Stimulated activated naive CD8-positive, alpha-beta T cell treated with anti-CD3 and anti-CD28 coated beads, Interleukin-15, amount 100 ng/mL, for 72 hours (primary cell): ENCODE data around the gene PILRB.

Experiments
- ATAC-seq: fragments of 150-1000 bp; cut with Tn5 transposase; 2 replicates; pipeline ENCODE4 v1.10.0; 2021; ENCODE audit warnings: mild to moderate bottlenecking, moderate library complexity
- DNase-seq, 2 donors: peaks; one replicate each; pipeline ENCODE4 v3.0.0; 2021 to 2022
- H3K27ac Mint-ChIP-seq, 2 donors: one replicate each; pipeline ENCODE4 v1.8.0; 2022; ENCODE audit warnings: mild to moderate bottlenecking in 2 of 2, mixed read lengths in 2 of 2, moderate library complexity in 2 of 2
- H3K27me3 Mint-ChIP-seq: one replicate; pipeline ENCODE4 v1.8.0; 2022; ENCODE audit warnings: mixed read lengths
- H3K4me1 Mint-ChIP-seq: one replicate; pipeline ENCODE4 v1.8.0; 2022; ENCODE audit warnings: mild to moderate bottlenecking, mixed read lengths
- H3K4me3 Mint-ChIP-seq, 2 donors: one replicate each; pipeline ENCODE4 v1.8.0; 2022; ENCODE audit warnings: mild to moderate bottlenecking in 2 of 2, mixed read lengths in 2 of 2, moderate library complexity in 1 of 2
- H3K9me3 Mint-ChIP-seq, 2 donors: one replicate each; pipeline ENCODE4 v1.8.0; 2022; ENCODE audit warnings: mixed read lengths in 2 of 2

Gene PILRB

GRCh38 chr7:100401811-100402210 is 43.9 kb downstream of the PILRB start:
- peaks cover 21% of the 10 kb centered on the region for H3K4me1 Mint-ChIP-seq
- peaks cover 13% of the 10 kb centered on the region for H3K27me3 Mint-ChIP-seq
- DNase-seq: no peak
- ATAC-seq: no peak
- H3K9me3 Mint-ChIP-seq: no peaks in the 10 kb centered on the region
- no peak overlapping the region for H3K27ac Mint-ChIP-seq
- H3K4me3 Mint-ChIP-seq: no peak overlapping the region

GRCh38 chr7:100402241-100402640 is 44.3 kb downstream of the PILRB start:
- DNase-seq (no peak), ATAC-seq (no peak)
- H3K9me3 Mint-ChIP-seq: no peaks in the 10 kb centered on the region
- peaks cover 13% of the 10 kb centered on the region for H3K27me3 Mint-ChIP-seq
- no peak overlapping the region for H3K4me3 Mint-ChIP-seq
- H3K27ac Mint-ChIP-seq: no peak overlapping the region
- H3K4me1 Mint-ChIP-seq: peaks cover 16% of the 10 kb centered on the region

- no peak overlapping the region for H3K4me3 Mint-ChIP-seq
- DNase-seq: no peak
- no peak overlapping the region for H3K27ac Mint-ChIP-seq
- no peaks in the 10 kb centered on the region for H3K27me3 Mint-ChIP-seq
- ATAC-seq: no peak
- no peaks in the 10 kb centered on the region for H3K4me1 Mint-ChIP-seq
- H3K9me3 Mint-ChIP-seq: no peaks in the 10 kb centered on the region
Measured at GRCh38 chr7:100406767-100407166, 48.9 kb downstream of the PILRB start.

- no peaks in the 10 kb centered on the region for H3K27me3 Mint-ChIP-seq
- DNase-seq (peak; percentile 32 to 44), ATAC-seq (peak; percentile 92)
- H3K27ac Mint-ChIP-seq: no peak overlapping the region
- no peaks in the 10 kb centered on the region for H3K4me1 Mint-ChIP-seq
- no peak overlapping the region for H3K4me3 Mint-ChIP-seq
- H3K9me3 Mint-ChIP-seq: no peaks in the 10 kb centered on the region
Measured at GRCh38 chr7:100407285-100408180, 49.6 kb downstream of the PILRB start.

GRCh38 chr7:100411101-100411500 is 53.2 kb downstream of the PILRB start:
- H3K27me3 Mint-ChIP-seq: no peaks in the 10 kb centered on the region
- no peak for ATAC-seq
- no peak overlapping the region for H3K4me3 Mint-ChIP-seq
- no peak for DNase-seq
- no peak overlapping the region for H3K27ac Mint-ChIP-seq
- H3K4me1 Mint-ChIP-seq: peaks cover 7% of the 10 kb centered on the region
- no peaks in the 10 kb centered on the region for H3K9me3 Mint-ChIP-seq

- ATAC-seq (no peak), DNase-seq (no peak)
- Mint-ChIP-seq H3K9me3 (no peaks in the 10 kb centered on the region), H3K27ac (no peak overlapping the region), H3K4me3 (no peak overlapping the region), H3K27me3 (no peaks in the 10 kb centered on the region), H3K4me1 (peaks cover 7% of the 10 kb centered on the region)
Measured at GRCh38 chr7:100413346-100413745, 55.4 kb downstream of the PILRB start.

- no peaks in the 10 kb centered on the region for H3K27me3 Mint-ChIP-seq
- peaks cover 7% of the 10 kb centered on the region for H3K4me1 Mint-ChIP-seq
- no peak for ATAC-seq
- no peak overlapping the region for H3K27ac Mint-ChIP-seq
- no peak for DNase-seq
- H3K4me3 Mint-ChIP-seq: no peak overlapping the region
- H3K9me3 Mint-ChIP-seq: no peaks in the 10 kb centered on the region
Measured at GRCh38 chr7:100413889-100414288, 56.0 kb downstream of the PILRB start.

- no peaks in the 10 kb centered on the region for H3K9me3 Mint-ChIP-seq
- no peaks in the 10 kb centered on the region for H3K27me3 Mint-ChIP-seq
- H3K4me3 Mint-ChIP-seq: no peak overlapping the region
- ATAC-seq (no peak), DNase-seq (no peak)
- H3K4me1 Mint-ChIP-seq: peaks cover 12% of the 10 kb centered on the region
- no peak overlapping the region for H3K27ac Mint-ChIP-seq
Measured at GRCh38 chr7:100415448-100415847, 57.5 kb downstream of the PILRB start.
